Measurements from ENCODE around the gene CEBPG. TPM values are rescaled to one million over a fixed set of nuclear protein-coding genes. Genes with fewer than 3 reads are reported as not detected.

CEBPG gene
- total RNA-seq, 1 experiment from 2014 or later: 48.6 TPM

- BruUV-seq (replicated peaks): no TSS peak
- Histone ChIP-seq H3K9me3 (ENCODE audit: low read depth, low read length, poor library complexity, severe bottlenecking) (no peaks in the 10 kb centered on the region), H3K4me1 (ENCODE audit: insufficient read depth, low read length, poor library complexity, severe bottlenecking) (no peaks in the 10 kb centered on the region), H3K4me3 (ENCODE audit: low read depth, low read length, poor library complexity, severe bottlenecking) (no peak overlapping the region), H3K27ac (ENCODE audit: low read depth, low read length, poor library complexity, severe bottlenecking) (no peak overlapping the region), H3K27me3 (replicated peaks; ENCODE audit: insufficient read depth, low read depth, low read length, poor library complexity) (no peaks in the 10 kb centered on the region), H3K36me3 (ENCODE audit: insufficient read depth, low read length, poor library complexity, severe bottlenecking) (no peaks in the 10 kb centered on the region)
- ChIA-PET CTCF (no interaction called here), POLR2A (ENCODE audit: low non-redundant PET) (no interaction called here)
- no peak for DNase-seq (ENCODE audit: low spot score)
- TF ChIP-seq EZH2 (IDR thresholded peaks at IDR 0.05; ENCODE audit: borderline replicate concordance, low read depth, low read length, poor library complexity, severe bottlenecking) (no peak), CTCF (conservative IDR thresholded peaks at IDR 0.05; ENCODE audit: low read depth, low read length) (no peak)
- intact Hi-C loops (cut with micrococcal nuclease; ENCODE audit: unreplicated experiment): no loop called here
Measured at GRCh38 chr19:33398361-33399060, 25.0 kb downstream of the CEBPG start.

- no peaks in the 10 kb centered on the region for H3K9me3 ChIP-seq (ENCODE audit: low read depth, low read length, poor library complexity, severe bottlenecking)
- TF ChIP-seq CTCF (conservative IDR thresholded peaks at IDR 0.05; ENCODE audit: low read depth, low read length): no peak
- TF ChIP-seq EZH2 (IDR thresholded peaks at IDR 0.05; ENCODE audit: borderline replicate concordance, low read depth, low read length, poor library complexity, severe bottlenecking): no peak
- no peak overlapping the region for H3K27ac ChIP-seq (ENCODE audit: low read depth, low read length, poor library complexity, severe bottlenecking)
- ChIA-PET POLR2A (ENCODE audit: low non-redundant PET) (no interaction called here), CTCF (no interaction called here)
- no peaks in the 10 kb centered on the region for H3K27me3 ChIP-seq (replicated peaks; ENCODE audit: insufficient read depth, low read depth, low read length, poor library complexity)
- H3K4me1 ChIP-seq (ENCODE audit: insufficient read depth, low read length, poor library complexity, severe bottlenecking): no peaks in the 10 kb centered on the region
- H3K36me3 ChIP-seq (ENCODE audit: insufficient read depth, low read length, poor library complexity, severe bottlenecking): no peaks in the 10 kb centered on the region
- BruUV-seq (replicated peaks): no TSS peak
- intact Hi-C loops (cut with micrococcal nuclease; ENCODE audit: unreplicated experiment): no loop called here
- DNase-seq (ENCODE audit: low spot score): no peak
- H3K4me3 ChIP-seq (ENCODE audit: low read depth, low read length, poor library complexity, severe bottlenecking): no peak overlapping the region
Measured at GRCh38 chr19:33399081-33399744, 25.7 kb downstream of the CEBPG start.

GRCh38 chr19:33399745-33400681, 26.5 kb downstream of the CEBPG start:
- no peaks in the 10 kb centered on the region for H3K27me3 ChIP-seq (replicated peaks; ENCODE audit: insufficient read depth, low read depth, low read length, poor library complexity)
- intact Hi-C loops (cut with micrococcal nuclease; ENCODE audit: unreplicated experiment): loop anchor here (10.0 kb wide), 1 partner anchor 275 kb away; no protein-coding TSS in a partner anchor
- H3K36me3 ChIP-seq (ENCODE audit: insufficient read depth, low read length, poor library complexity, severe bottlenecking): no peaks in the 10 kb centered on the region
- no peaks in the 10 kb centered on the region for H3K9me3 ChIP-seq (ENCODE audit: low read depth, low read length, poor library complexity, severe bottlenecking)
- BruUV-seq (replicated peaks): no TSS peak
- ChIA-PET POLR2A (ENCODE audit: low non-redundant PET) (no interaction called here), CTCF (interaction anchor here (0.8 kb wide), 1 partner anchor 163 kb away, joined by 3 read pairs; no protein-coding TSS in a partner anchor)
- no peak for TF ChIP-seq EZH2 (IDR thresholded peaks at IDR 0.05; ENCODE audit: borderline replicate concordance, low read depth, low read length, poor library complexity, severe bottlenecking)
- no peak for TF ChIP-seq CTCF (conservative IDR thresholded peaks at IDR 0.05; ENCODE audit: low read depth, low read length)
- DNase-seq (ENCODE audit: low spot score): no peak
- H3K4me1 ChIP-seq (ENCODE audit: insufficient read depth, low read length, poor library complexity, severe bottlenecking): no peaks in the 10 kb centered on the region
- no peak overlapping the region for H3K4me3 ChIP-seq (ENCODE audit: low read depth, low read length, poor library complexity, severe bottlenecking)
- no peak overlapping the region for H3K27ac ChIP-seq (ENCODE audit: low read depth, low read length, poor library complexity, severe bottlenecking)
